ENCODE data around the gene FURIN. TPM values are rescaled to one million over a fixed set of nuclear protein-coding genes. Genes with fewer than 3 reads are reported as not detected.

FURIN gene
- total RNA-seq, 4 donors from 2014 or later: 34.4 to 72.5 (median 49.8) TPM

GRCh38 chr15:90838544-90838943, 29.8 kb upstream of the FURIN start:
- TF ChIP-seq, protein P1, sequence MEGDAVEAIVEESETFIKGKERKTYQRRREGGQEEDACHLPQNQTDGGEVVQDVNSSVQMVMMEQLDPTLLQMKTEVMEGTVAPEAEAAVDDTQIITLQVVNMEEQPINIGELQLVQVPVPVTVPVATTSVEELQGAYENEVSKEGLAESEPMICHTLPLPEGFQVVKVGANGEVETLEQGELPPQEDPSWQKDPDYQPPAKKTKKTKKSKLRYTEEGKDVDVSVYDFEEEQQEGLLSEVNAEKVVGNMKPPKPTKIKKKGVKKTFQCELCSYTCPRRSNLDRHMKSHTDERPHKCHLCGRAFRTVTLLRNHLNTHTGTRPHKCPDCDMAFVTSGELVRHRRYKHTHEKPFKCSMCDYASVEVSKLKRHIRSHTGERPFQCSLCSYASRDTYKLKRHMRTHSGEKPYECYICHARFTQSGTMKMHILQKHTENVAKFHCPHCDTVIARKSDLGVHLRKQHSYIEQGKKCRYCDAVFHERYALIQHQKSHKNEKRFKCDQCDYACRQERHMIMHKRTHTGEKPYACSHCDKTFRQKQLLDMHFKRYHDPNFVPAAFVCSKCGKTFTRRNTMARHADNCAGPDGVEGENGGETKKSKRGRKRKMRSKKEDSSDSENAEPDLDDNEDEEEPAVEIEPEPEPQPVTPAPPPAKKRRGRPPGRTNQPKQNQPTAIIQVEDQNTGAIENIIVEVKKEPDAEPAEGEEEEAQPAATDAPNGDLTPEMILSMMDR (IDR thresholded peaks at IDR 0.05; ENCODE audit: low read depth): no peak

GRCh38 chr15:90839187-90840071, 29.0 kb upstream of the FURIN start:
- TF ChIP-seq, protein P1 (IDR thresholded peaks at IDR 0.05; ENCODE audit: low read depth): no peak

GRCh38 chr15:90840157-90840855, 28.1 kb upstream of the FURIN start:
- TF ChIP-seq, protein P1 (IDR thresholded peaks at IDR 0.05; ENCODE audit: low read depth): no peak

- TF ChIP-seq, protein P1 (IDR thresholded peaks at IDR 0.05; ENCODE audit: low read depth): no peak
Observed at GRCh38 chr15:90840954-90841353, 27.4 kb upstream of the FURIN start.

DNA sequence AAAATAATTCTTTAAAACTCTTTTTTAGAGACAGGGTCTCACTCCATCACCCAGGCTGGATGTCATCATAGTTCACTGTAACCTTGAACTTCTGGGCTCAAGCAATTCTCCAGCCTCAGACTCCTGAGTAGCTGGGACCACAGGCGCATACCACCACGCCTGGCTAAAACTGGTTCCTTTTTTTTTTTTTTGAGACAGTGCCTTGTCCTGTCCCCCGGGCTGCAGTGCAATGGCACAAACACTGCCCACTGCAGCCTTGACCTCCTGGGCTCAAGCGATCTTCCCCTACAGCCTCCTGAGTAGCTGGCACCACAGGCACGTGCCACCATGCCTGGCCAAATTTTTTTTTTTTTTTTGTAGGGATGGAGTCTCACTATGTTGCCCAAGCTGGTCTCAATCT, 23.7 kb upstream of the FURIN start:
- TF ChIP-seq, protein P1 (IDR thresholded peaks at IDR 0.05; ENCODE audit: low read depth): no peak

DNA sequence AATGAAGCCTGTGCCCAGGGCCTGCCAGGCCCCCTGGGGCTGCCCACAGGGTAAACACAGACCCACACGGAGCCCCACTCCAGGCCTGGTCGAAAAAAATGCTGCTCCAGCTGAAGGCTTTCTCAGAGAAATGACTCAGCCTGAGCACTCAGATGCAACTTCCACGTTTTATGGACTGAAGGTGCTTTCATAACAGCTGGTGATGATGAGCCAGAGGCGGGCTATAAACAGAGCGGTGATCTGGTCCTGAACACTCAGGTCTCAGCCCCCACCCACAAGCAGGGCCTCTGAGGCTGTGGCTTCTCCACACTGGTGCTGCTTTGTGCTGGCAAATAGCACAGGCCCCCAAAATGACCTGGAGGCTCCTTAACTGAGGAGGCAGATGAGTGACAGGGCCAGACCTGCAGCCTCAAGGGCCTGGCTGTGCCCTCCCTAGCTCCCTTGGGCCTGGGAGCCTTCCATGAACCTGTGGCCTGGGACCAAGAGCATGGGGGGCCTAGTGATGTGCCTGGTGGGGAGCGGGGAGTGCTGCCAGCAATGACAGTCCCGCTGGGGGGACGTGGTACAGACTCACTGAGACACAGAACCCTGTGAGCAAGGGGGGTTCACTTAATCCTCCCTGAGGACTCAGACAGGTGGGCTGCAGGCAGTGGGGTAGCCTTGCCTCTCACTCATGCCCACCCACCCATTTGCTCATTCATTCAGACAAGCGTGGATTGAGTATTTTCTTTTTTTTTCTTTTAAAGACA, 23.0 kb upstream of the FURIN start:
- TF ChIP-seq, protein P1 (IDR thresholded peaks at IDR 0.05; ENCODE audit: low read depth): no peak

GRCh38 chr15:90851114-90851513, 17.3 kb upstream of the FURIN start:
- TF ChIP-seq, protein P1 (IDR thresholded peaks at IDR 0.05; ENCODE audit: low read depth): no peak
